Stimulated activated CD4-positive, alpha-beta T cell treated with anti-CD3 and anti-CD28 coated beads, Interleukin-1b, Interleukin-23, amount 100 ng/mL, for 1 hour (primary cell): ENCODE data around the gene SLC9A2.

Experiments used
- DNase-seq, 2 donors: peaks; one replicate each; pipeline ENCODE4 v3.0.0-alpha.2; 2020; ENCODE audit warnings: low read depth in 2 of 2

The SLC9A2 gene

GRCh38 chr2:102619414-102620319 lies at the start of gene SLC9A2:
Gene SLC9A2 (plus strand): TSS chr2:102619553. CDS start chr2:102619849, 296 bp downstream.
- DNase-seq: no peak

- DNase-seq: no peak
These were observed 43.5 kb upstream of the SLC9A2 start for GRCh38 chr2:102575888-102576287.

GRCh38 chr2:102578376-102578775 lies 41.0 kb upstream of the SLC9A2 start:
- no peak for DNase-seq

GRCh38 chr2:102581911-102582310 lies 37.4 kb upstream of the SLC9A2 start:
- DNase-seq: no peak

- no peak for DNase-seq
These were observed 36.5 kb upstream of the SLC9A2 start for GRCh38 chr2:102582845-102583244.

GRCh38 chr2:102585847-102586404 lies 33.4 kb upstream of the SLC9A2 start:
- DNase-seq: no peak

GRCh38 chr2:102588213-102588939 lies 31.0 kb upstream of the SLC9A2 start:
- no peak for DNase-seq

GRCh38 chr2:102589444-102589843 lies 29.9 kb upstream of the SLC9A2 start:
- no peak for DNase-seq

GRCh38 chr2:102591491-102592045 lies 27.8 kb upstream of the SLC9A2 start:
- no peak for DNase-seq

- DNase-seq: no peak
These were observed 26.8 kb upstream of the SLC9A2 start for GRCh38 chr2:102592601-102593000.

- DNase-seq: no peak
These were observed 25.8 kb upstream of the SLC9A2 start for GRCh38 chr2:102593516-102593915.

GRCh38 chr2:102594445-102595016 lies 24.8 kb upstream of the SLC9A2 start:
- DNase-seq: no peak

- no peak for DNase-seq
These were observed 21.6 kb upstream of the SLC9A2 start for GRCh38 chr2:102597788-102598187.

- no peak for DNase-seq
These were observed 19.9 kb upstream of the SLC9A2 start for GRCh38 chr2:102599486-102599885.

- DNase-seq: no peak
These were observed 17.6 kb upstream of the SLC9A2 start for GRCh38 chr2:102601730-102602129.

- DNase-seq: no peak
These were observed 15.4 kb upstream of the SLC9A2 start for GRCh38 chr2:102603904-102604303.

- DNase-seq: no peak
These were observed 14.6 kb upstream of the SLC9A2 start for GRCh38 chr2:102604769-102605168.

GRCh38 chr2:102606353-102606752 lies 13.0 kb upstream of the SLC9A2 start:
- no peak for DNase-seq

GRCh38 chr2:102615620-102616436 lies 3.5 kb upstream of the SLC9A2 start:
- DNase-seq: no peak

GRCh38 chr2:102618452-102619413 lies 620 bp upstream of the SLC9A2 start:
- DNase-seq: no peak
